HG03565 (cell line): ENCODE results near the gene CRTAP.
"Not testable (repeated sequence)": the region's sequence is repeated elsewhere in the genome, so short reads cannot be mapped to it uniquely, and the experiment has no call there.

Experiments
- ATAC-seq: cut with Tn5 transposase; IDR thresholded peaks from one replicate; pipeline ENCODE4 v1.9.1; 2021; ENCODE audit warnings: mild to moderate bottlenecking, moderate library complexity; ENCODE audit not compliant: unreplicated experiment

CRTAP gene

DNA sequence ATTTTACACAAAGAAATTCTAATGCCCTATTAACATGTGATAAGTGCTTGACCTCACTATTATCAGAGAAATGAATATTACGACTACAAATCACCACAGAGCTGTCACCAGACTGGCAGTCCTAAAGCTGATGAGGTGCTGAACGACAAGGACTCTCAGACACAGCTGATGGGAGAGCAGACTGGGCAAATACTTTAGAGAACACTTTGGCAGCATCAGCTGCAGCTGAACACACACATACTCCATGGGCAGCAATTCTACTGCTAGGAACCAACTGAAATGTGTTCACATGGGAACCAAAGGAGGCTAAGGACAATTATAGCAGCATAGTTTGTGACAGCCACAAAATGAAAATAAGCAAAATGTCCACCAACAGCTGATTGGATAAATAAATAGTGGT, 59.3 kb downstream of the CRTAP start:
- no peak for ATAC-seq

GRCh38 chr3:33173672-33174071, 59.9 kb downstream of the CRTAP start:
- ATAC-seq, result no peak

- no peak for ATAC-seq
Observed at GRCh38 chr3:33174095-33174494, 60.3 kb downstream of the CRTAP start.

DNA sequence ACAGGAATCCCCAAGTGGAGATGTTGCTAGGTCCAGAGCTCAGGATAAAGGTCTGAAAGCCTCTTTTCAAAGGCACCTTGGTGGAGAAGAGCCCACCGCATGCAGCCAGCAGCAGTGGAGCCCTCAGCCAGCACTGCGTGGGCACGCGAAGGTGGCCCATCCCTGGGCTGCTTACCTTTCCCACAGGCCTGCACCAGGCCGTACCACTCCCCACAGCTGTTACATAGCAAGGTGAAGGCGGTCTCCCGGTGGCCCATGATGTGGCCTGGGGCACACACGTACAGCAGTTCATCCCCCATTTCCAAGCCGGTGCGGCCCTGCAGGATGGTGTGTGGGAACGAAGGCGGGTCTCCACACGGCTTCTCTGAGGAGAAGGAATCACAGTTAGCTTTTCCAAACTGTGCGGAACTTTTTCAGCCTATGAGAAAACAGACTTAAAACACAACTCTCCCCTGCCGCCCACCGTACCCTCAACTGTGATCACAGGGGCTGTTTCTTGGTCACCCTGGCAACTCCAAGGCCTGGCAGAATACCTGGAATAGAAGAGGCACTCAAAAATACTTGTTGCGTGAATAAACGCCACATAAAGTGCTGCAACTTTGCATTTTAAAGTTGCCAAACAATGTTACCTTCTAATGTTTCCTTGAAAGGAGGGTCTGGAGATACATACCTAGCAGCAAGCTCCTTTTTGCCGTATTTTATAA, 61.0 kb downstream of the CRTAP start:
- no peak for ATAC-seq

GRCh38 chr3:33179132-33179531, 65.3 kb downstream of the CRTAP start:
- ATAC-seq, result no peak

DNA sequence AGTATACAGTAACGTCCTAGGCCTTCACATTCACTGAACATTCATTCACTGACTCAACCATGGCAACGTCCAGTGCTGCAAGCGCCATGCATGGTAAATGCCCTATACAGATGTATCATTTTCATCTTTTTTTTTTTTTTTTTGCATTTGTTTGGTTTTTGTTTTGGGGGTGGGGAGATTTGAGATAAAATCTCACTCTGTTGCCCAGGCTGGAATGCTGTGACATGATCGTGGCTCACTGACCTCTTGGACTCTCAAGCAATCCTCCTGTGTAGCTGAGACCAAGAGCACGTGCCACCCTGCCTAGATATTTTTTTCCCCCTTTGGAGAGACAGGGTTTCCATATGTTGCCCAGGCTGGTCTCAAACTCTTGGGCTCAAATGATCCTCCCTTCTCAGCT, 67.4 kb downstream of the CRTAP start:
- ATAC-seq, result no peak

DNA sequence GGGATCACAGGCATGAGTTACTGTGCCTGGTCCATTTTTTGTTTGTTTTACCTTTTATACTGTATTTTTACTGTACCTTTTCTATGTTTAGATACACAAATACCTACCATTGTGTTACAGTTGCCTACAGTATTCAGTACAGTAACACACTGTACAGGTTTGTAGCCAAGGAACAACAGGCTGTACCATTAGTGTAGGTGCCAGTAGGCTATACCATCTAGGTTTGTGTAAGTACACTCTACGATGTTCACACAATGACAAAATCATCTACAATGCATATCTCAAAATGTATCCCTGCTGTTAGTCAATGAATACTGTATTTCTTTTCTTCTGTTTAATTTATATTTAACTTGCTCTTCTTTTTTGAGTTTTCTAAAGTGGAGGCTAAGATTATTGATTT, 67.8 kb downstream of the CRTAP start:
- ATAC-seq, result not testable (repeated sequence)

- no peak for ATAC-seq
Observed at GRCh38 chr3:33184863-33185262, 71.0 kb downstream of the CRTAP start.

- no peak for ATAC-seq
Observed at GRCh38 chr3:33186524-33187367, 72.9 kb downstream of the CRTAP start.

DNA sequence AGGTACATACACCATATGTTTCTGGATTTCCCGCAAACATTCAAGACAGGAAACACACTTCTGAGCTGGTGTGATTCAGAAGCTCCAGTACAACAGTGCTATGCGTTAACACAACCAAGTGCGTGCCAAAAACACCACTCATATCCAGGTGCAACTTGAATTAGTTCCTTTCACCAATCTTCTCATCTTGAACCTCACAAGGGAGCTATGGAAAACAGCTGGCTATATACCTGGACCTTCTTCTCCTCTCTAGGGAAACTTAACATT, 73.5 kb downstream of the CRTAP start:
- no peak for ATAC-seq

DNA sequence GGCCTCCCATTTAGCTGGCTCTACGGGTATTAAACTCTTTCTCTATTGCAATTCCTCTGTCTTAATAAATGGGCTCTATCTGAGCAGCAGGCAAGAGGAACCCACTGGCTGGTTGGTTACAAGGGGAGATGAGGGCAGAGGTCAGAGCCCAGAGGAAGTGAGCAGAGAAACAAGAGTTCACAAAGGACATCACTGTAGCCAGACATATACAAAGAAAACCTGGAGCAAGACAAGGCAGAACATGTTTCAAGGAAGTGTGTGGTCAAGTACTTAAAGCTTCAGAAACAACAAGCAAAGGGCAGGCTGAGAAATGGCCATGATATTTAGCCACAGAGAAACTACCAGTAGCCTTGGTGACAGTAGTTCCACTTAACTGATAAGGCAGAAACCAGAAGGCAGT, 80.5 kb downstream of the CRTAP start:
- no peak for ATAC-seq

DNA sequence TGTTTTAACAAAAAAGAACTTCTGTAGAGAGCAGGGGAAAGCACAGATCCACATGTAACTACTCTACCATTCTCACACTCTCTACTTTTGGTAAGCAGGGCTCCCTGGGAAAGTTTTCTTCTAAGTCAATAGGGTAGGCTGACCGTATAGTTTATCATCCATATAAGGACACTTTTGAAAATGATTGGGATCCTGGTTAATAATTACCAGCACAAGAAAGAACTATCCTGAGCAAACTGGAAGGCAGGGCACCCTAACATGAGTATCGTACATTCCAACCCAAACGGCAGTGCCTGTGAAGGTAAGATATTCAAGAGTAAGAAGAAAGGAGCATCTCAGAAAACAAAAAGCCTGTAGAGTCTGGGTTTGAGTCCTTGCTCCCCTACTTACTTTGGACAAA, 82.7 kb downstream of the CRTAP start:
- no peak for ATAC-seq
